GM23248 (cell line): Measurements from ENCODE around the gene GRIP2. TPM values are rescaled to one million over a fixed set of nuclear protein-coding genes. Genes with fewer than 3 reads are reported as not detected.
A peak's percentile ranks its signal among the peaks of the same experiment; 100 is the strongest.

Experiments
- DNase-seq: peaks from one replicate; pipeline ENCODE4 v3.0.0-alpha.2; 2015
- H2AFZ ChIP-seq: fragments of 200-600 bp; sonication (generic); 2 replicates; pipeline ENCODE4 v1.6.1; 2016; ENCODE audit warnings: antibody characterized with exemption
- H3F3A ChIP-seq: fragments of 200-600 bp; sonication (generic); 2 replicates; pipeline ENCODE4 v1.6.1; 2016; ENCODE audit warnings: mild to moderate bottlenecking, antibody characterized with exemption, mixed run types; ENCODE audit not compliant: insufficient read depth
- H3K27ac ChIP-seq: fragments of 200-600 bp; sonication (generic); 2 replicates; pipeline ENCODE4 v1.5.1; 2016; ENCODE audit warnings: mild to moderate bottlenecking
- H3K27me3 ChIP-seq: fragments of 200-600 bp; sonication (generic); replicated peaks from 2 replicates; pipeline ENCODE4 v1.6.1; 2016; ENCODE audit warnings: mild to moderate bottlenecking; ENCODE audit not compliant: insufficient read depth
- H3K36me3 ChIP-seq: fragments of 200-600 bp; sonication (generic); 2 replicates; pipeline ENCODE4 v1.6.1; 2016; ENCODE audit warnings: low read depth, mild to moderate bottlenecking
- H3K4me1 ChIP-seq: fragments of 200-600 bp; sonication (generic); 2 replicates; pipeline ENCODE4 v1.6.1; 2016; ENCODE audit warnings: mild to moderate bottlenecking; ENCODE audit not compliant: insufficient read depth
- H3K4me2 ChIP-seq: fragments of 200-600 bp; sonication (generic); one replicate; pipeline ENCODE4 v1.6.1; 2016; ENCODE audit warnings: mild to moderate bottlenecking; ENCODE audit not compliant: unreplicated experiment
- H3K4me3 ChIP-seq: fragments of 200-600 bp; sonication (generic); 2 replicates; pipeline ENCODE4 v1.5.1; 2016; ENCODE audit warnings: mild to moderate bottlenecking
- H3K79me2 ChIP-seq: fragments of 200-600 bp; sonication (generic); 2 replicates; pipeline ENCODE4 v1.6.1; 2016; ENCODE audit warnings: mild to moderate bottlenecking; ENCODE audit not compliant: insufficient read depth
- H3K9ac ChIP-seq: fragments of 200-600 bp; sonication (generic); 2 replicates; pipeline ENCODE4 v1.6.1; 2016; ENCODE audit warnings: mild to moderate bottlenecking
- H3K9me2 ChIP-seq: fragments of 200-600 bp; sonication (generic); 2 replicates; pipeline ENCODE4 v1.6.1; 2016; ENCODE audit warnings: mixed run types, mild to moderate bottlenecking, moderate library complexity; ENCODE audit not compliant: insufficient read depth
- H3K9me3 ChIP-seq: fragments of 200-600 bp; sonication (generic); one replicate; pipeline ENCODE4 v1.6.1; 2017; ENCODE audit warnings: low read depth
- H4K20me1 ChIP-seq: fragments of 200-600 bp; sonication (generic); 2 replicates; pipeline ENCODE4 v1.6.0; 2016; ENCODE audit not compliant: insufficient read depth
- EZH2 ChIP-seq: fragments of 200-600 bp; sonication (generic); IDR thresholded peaks from 2 replicates; pipeline ENCODE4 v1.6.1; 2018; ENCODE audit warnings: antibody characterized with exemption, mild to moderate bottlenecking; ENCODE audit not compliant: insufficient read depth, poor library complexity, severe bottlenecking
- EZH2phosphoT487 ChIP-seq: fragments of 200-600 bp; sonication (generic); IDR thresholded peaks from 2 replicates; pipeline ENCODE4 v1.6.1; 2018; ENCODE audit warnings: antibody characterized with exemption, moderate library complexity, mild to moderate bottlenecking, low read depth; ENCODE audit not compliant: insufficient read depth
- WGBS, 2 experiments: methylation state at CpG; one replicate each; pipeline ENCODE4 v1.1.6; 2015 to 2017; ENCODE audit warnings: low lambda C conversion rate in 2 of 2, low coverage in 1 of 2; ENCODE audit errors: missing lambda C conversion rate in 2 of 2; 5-methylcytosine and 5-hydroxymethylcytosine counted together
- in situ Hi-C: fragments of 300-500 bp; cut with MboI; formaldehyde crosslinking; loops from 2 replicates; pipeline ENCODE4 v1.15.0; 2020
- polyA plus RNA-seq: library from polyadenylated mRNA; unstranded; fragments of >200 nt; fragmentation: Nextera tagmentation; extraction: Ambion mirVana; gene quantifications from 2 replicates; pipeline ENCODE4 v1.2.1, GENCODE V29; 2016
- total RNA-seq: library from RNA; depleted of rRNA; stranded (reverse); fragments of >200 nt; shearing (Covaris generic); gene quantifications from 2 replicates; pipeline ENCODE4 v1.2.3, GENCODE V29; 2014

Gene GRIP2
- total and polyA plus RNA-seq, 2 experiments from 2014 or later = 0.11 to 0.14 TPM

GRCh38 chr3:14460342-14461005 lies 79.7 kb downstream of the GRIP2 start:
- Histone ChIP-seq H4K20me1 (no peaks in the 10 kb centered on the region), H3K4me1 (peaks cover 26% of the 10 kb centered on the region), H3K9me3 (no peaks in the 10 kb centered on the region), H3K9ac (0 out of 2 replicates have a peak overlapping the region, but pooled peaks have one; percentile 30), H3K9me2 (no peaks in the 10 kb centered on the region), H3K4me3 (no peak overlapping the region), H3K79me2 (no peaks in the 10 kb centered on the region), H3K27me3 (no peaks in the 10 kb centered on the region), H3K36me3 (0 out of 2 replicates have a peak, but pooled peaks cover 4% of the 10 kb centered on the region), H2AFZ (no peak overlapping the region), H3K27ac (peak overlapping the region; percentile 40), H3F3A (peaks cover 32% of the 10 kb centered on the region), H3K4me2 (no peak overlapping the region)
- DNase-seq = peak; percentile 92
- WGBS, 2 experiments = 23 to 29% methylated on average over 9 of the region's 9 CpGs
- no peak for TF ChIP-seq EZH2
- no peak for TF ChIP-seq EZH2phosphoT487
- in situ Hi-C loops = loop anchor here (5.0 kb wide), 1 partner anchor 198 kb away; no protein-coding TSS in a partner anchor

GRCh38 chr3:14459787-14460186 lies 80.4 kb downstream of the GRIP2 start:
- Histone ChIP-seq H3K4me3 (no peak overlapping the region), H3K9me2 (no peaks in the 10 kb centered on the region), H3K9me3 (no peaks in the 10 kb centered on the region), H4K20me1 (no peaks in the 10 kb centered on the region), H3K4me1 (peaks cover 26% of the 10 kb centered on the region), H3K79me2 (no peaks in the 10 kb centered on the region), H3K9ac (no peak overlapping the region), H3K27ac (no peak overlapping the region), H2AFZ (no peak overlapping the region), H3K4me2 (no peak overlapping the region), H3F3A (peaks cover 32% of the 10 kb centered on the region), H3K27me3 (no peaks in the 10 kb centered on the region), H3K36me3 (0 out of 2 replicates have a peak, but pooled peaks cover 4% of the 10 kb centered on the region)
- TF ChIP-seq EZH2 = no peak
- TF ChIP-seq EZH2phosphoT487 = no peak
- no peak for DNase-seq
- in situ Hi-C loops = loop anchor here (5.0 kb wide), 1 partner anchor 197 kb away; no protein-coding TSS in a partner anchor
- WGBS, 2 experiments = 24 to 27% methylated on average over 3 of the region's 3 CpGs

- H3K4me3 ChIP-seq = no peak overlapping the region
- H3K4me1 ChIP-seq = peaks cover 26% of the 10 kb centered on the region
- no peak overlapping the region for H3K4me2 ChIP-seq
- no peaks in the 10 kb centered on the region for H4K20me1 ChIP-seq
- in situ Hi-C loops = no loop called here
- no peak for DNase-seq
- no peak overlapping the region for H3K27ac ChIP-seq
- H3K36me3 ChIP-seq = 0 out of 2 replicates have a peak, but pooled peaks cover 4% of the 10 kb centered on the region
- no peaks in the 10 kb centered on the region for H3K9me2 ChIP-seq
- WGBS, 2 experiments = 88 to 92% methylated on average over 5 of the region's 5 CpGs
- H3F3A ChIP-seq = peaks cover 32% of the 10 kb centered on the region
- no peak overlapping the region for H2AFZ ChIP-seq
- H3K9me3 ChIP-seq = no peaks in the 10 kb centered on the region
- no peak overlapping the region for H3K9ac ChIP-seq
- H3K27me3 ChIP-seq = no peaks in the 10 kb centered on the region
- H3K79me2 ChIP-seq = no peaks in the 10 kb centered on the region
- TF ChIP-seq EZH2 (no peak), EZH2phosphoT487 (no peak)
These were observed 80.8 kb downstream of the GRIP2 start for GRCh38 chr3:14459384-14459783.

- H3K36me3 ChIP-seq = 0 out of 2 replicates have a peak, but pooled peaks cover 4% of the 10 kb centered on the region
- no peak overlapping the region for H2AFZ ChIP-seq
- peak; percentile 50 for DNase-seq
- H3K4me2 ChIP-seq = peak overlapping the region; percentile 1
- WGBS, 2 experiments = 47 to 54% methylated on average over 11 of the region's 11 CpGs
- no peaks in the 10 kb centered on the region for H3K9me2 ChIP-seq
- H3K79me2 ChIP-seq = no peaks in the 10 kb centered on the region
- H4K20me1 ChIP-seq = no peaks in the 10 kb centered on the region
- H3K27me3 ChIP-seq = no peaks in the 10 kb centered on the region
- in situ Hi-C loops = no loop called here
- no peak for TF ChIP-seq EZH2phosphoT487
- TF ChIP-seq EZH2 = no peak
- no peak overlapping the region for H3K9ac ChIP-seq
- H3K4me1 ChIP-seq = peaks cover 26% of the 10 kb centered on the region
- peaks cover 32% of the 10 kb centered on the region for H3F3A ChIP-seq
- no peaks in the 10 kb centered on the region for H3K9me3 ChIP-seq
- H3K4me3 ChIP-seq = no peak overlapping the region
- H3K27ac ChIP-seq = no peak overlapping the region
These were observed 81.5 kb downstream of the GRIP2 start for GRCh38 chr3:14458434-14459275.
